Upper lobe of left lung (tissue), 4 donors: ENCODE results near the gene EIF1AD.

Experiments used
- POLR2A ChIP-seq, 4 donors: fragments of 450-650 bp; IDR thresholded peaks; one replicate each; pipeline ENCODE4 v1.5.1; 2016 to 2017; ENCODE audit warnings: antibody characterized with exemption in 4 of 4, mild to moderate bottlenecking in 2 of 4
- TF ChIP-seq, protein P1 (sequence below), 6 experiments: fragments of 450-650 bp in 4 of 6; fragments of 200-600 bp in 2 of 6; sonication (generic) in 2 of 6; IDR thresholded peaks; one replicate each; pipeline ENCODE4 v1.5.1; 2016 to 2019; ENCODE audit warnings: antibody characterized with exemption in 6 of 6

DNA sequence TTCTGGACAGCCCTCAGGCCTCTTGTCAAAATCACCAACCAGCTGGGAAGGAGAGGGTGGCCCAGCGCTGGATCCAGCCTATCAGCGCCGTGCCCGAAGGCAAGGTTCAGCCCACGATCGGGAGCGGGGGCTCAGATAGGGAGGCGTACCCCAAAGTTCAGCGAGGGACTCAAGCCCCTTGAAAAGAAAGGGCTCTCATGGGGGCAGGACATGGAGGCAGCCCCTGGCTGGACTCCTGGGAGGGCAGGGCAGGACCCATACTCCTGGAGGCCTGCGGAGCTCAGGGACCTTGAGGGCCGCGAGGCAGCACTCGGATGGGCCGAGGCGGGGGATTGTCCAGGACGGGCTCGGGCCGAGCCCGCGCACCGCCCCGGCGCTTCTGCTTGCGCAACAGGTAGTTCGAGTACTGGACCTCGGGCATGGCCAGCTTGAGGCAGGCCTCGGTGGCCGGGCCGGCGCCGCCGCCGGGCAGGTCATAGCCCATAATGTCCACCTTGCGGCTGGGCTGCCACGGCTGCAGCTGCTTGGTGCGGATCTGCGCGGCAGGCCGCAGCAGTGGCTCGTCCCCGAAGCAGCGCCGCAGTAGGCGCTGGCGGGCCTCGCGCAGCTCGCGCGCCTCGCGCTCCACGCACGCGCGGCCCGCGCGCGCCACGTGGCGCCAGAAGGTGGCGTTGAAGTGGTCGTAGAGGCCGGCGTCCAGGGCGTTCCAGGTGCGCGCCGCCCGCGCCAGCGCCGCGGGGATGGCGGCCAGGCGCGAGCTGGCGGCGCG is 40.5 kb upstream of the EIF1AD start:
- TF ChIP-seq, protein P1, sequence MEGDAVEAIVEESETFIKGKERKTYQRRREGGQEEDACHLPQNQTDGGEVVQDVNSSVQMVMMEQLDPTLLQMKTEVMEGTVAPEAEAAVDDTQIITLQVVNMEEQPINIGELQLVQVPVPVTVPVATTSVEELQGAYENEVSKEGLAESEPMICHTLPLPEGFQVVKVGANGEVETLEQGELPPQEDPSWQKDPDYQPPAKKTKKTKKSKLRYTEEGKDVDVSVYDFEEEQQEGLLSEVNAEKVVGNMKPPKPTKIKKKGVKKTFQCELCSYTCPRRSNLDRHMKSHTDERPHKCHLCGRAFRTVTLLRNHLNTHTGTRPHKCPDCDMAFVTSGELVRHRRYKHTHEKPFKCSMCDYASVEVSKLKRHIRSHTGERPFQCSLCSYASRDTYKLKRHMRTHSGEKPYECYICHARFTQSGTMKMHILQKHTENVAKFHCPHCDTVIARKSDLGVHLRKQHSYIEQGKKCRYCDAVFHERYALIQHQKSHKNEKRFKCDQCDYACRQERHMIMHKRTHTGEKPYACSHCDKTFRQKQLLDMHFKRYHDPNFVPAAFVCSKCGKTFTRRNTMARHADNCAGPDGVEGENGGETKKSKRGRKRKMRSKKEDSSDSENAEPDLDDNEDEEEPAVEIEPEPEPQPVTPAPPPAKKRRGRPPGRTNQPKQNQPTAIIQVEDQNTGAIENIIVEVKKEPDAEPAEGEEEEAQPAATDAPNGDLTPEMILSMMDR (IDR thresholded peaks at IDR 0.05): no peak
- no peak for TF ChIP-seq POLR2A (IDR thresholded peaks at IDR 0.05)
